Measurements from ENCODE around the gene CFAP97D2.
"Not testable (repeated sequence)": the region's sequence is repeated elsewhere in the genome, so short reads cannot be mapped to it uniquely, and the experiment has no call there.

Gene CFAP97D2

GRCh38 chr13:114237415-114238112, 58.5 kb downstream of the CFAP97D2 start:
- no peak for DNase-seq

- DNase-seq, result no peak
Measured at GRCh38 chr13:114241918-114242317, 62.9 kb downstream of the CFAP97D2 start.

GRCh38 chr13:114243971-114244370, 64.9 kb downstream of the CFAP97D2 start:
- DNase-seq, result no peak

- no peak for DNase-seq
Measured at GRCh38 chr13:114244637-114245036, 65.6 kb downstream of the CFAP97D2 start.

- no peak for DNase-seq
Measured at GRCh38 chr13:114248011-114248410, 69.0 kb downstream of the CFAP97D2 start.

GRCh38 chr13:114249077-114249476, 70.0 kb downstream of the CFAP97D2 start:
- DNase-seq, result no peak

GRCh38 chr13:114251639-114252440, 72.8 kb downstream of the CFAP97D2 start:
- not testable (repeated sequence) for DNase-seq

- DNase-seq, result no peak
Measured at GRCh38 chr13:114256547-114256946, 77.5 kb downstream of the CFAP97D2 start.

GRCh38 chr13:114257014-114257413, 78.0 kb downstream of the CFAP97D2 start:
- no peak for DNase-seq

GRCh38 chr13:114258589-114258988, 79.5 kb downstream of the CFAP97D2 start:
- no peak for DNase-seq

GRCh38 chr13:114259374-114259773, 80.3 kb downstream of the CFAP97D2 start:
- no peak for DNase-seq

- no peak for DNase-seq
Measured at GRCh38 chr13:114259974-114260373, 80.9 kb downstream of the CFAP97D2 start.

GRCh38 chr13:114260814-114261213, 81.8 kb downstream of the CFAP97D2 start:
- no peak for DNase-seq

GRCh38 chr13:114261328-114261965, 82.4 kb downstream of the CFAP97D2 start:
- DNase-seq, result no peak

GRCh38 chr13:114263578-114263977, 84.5 kb downstream of the CFAP97D2 start:
- DNase-seq, result no peak

GRCh38 chr13:114264313-114264712, 85.3 kb downstream of the CFAP97D2 start:
- not testable (repeated sequence) for DNase-seq

GRCh38 chr13:114264886-114265611, 86.0 kb downstream of the CFAP97D2 start:
- DNase-seq, result no peak

GRCh38 chr13:114266241-114266640, 87.2 kb downstream of the CFAP97D2 start:
- no peak for DNase-seq

GRCh38 chr13:114268344-114269280, 89.6 kb downstream of the CFAP97D2 start:
- DNase-seq, result no peak

GRCh38 chr13:114269281-114269770, 90.3 kb downstream of the CFAP97D2 start:
- no peak for DNase-seq

All from activated CD4-positive, alpha-beta T cell treated with anti-CD3 and anti-CD28 coated beads, Interleukin-2, amount 50 U/mL, for 1 hour (primary cell).